PC-3 (cell line): ENCODE results near the gene PLXDC1.

Source experiments
- EZH2 ChIP-seq: fragments of 300-600 bp; sonication (generic); IDR thresholded peaks from one replicate; pipeline ENCODE4 v1.6.1; 2017; ENCODE audit warnings: antibody characterized with exemption, mild to moderate bottlenecking, low read length; ENCODE audit not compliant: unreplicated experiment
- EZH2phosphoT487 ChIP-seq: fragments of 300-600 bp; sonication (generic); IDR thresholded peaks from 2 replicates; pipeline ENCODE4 v1.6.1; 2018; ENCODE audit warnings: mild to moderate bottlenecking, antibody characterized with exemption, low read length, borderline replicate concordance
- TF ChIP-seq, protein P1 (sequence below): fragments of 300-600 bp; sonication (generic); conservative IDR thresholded peaks from 2 replicates; pipeline ENCODE4 v1.5.1; 2017; ENCODE audit warnings: antibody characterized with exemption, low read depth, mild to moderate bottlenecking, low read length

DNA sequence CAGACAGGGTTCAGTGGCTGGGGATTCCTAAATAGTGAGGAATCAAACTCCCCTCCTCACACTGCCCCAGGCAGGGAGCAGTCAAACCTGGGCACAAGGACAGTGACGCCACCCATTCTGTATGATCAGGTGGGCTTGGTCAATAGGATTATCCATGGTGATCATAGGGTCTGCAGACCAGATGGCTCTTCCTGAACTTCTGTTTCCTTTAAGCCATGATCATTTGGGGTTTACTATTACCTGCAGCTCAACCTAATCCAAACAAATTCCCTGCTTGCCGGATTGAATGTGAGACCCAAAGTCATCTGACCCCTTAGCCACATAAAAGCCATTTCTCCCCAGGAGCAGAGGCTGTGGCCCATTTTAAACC is 54.3 kb downstream of the PLXDC1 start:
- TF ChIP-seq, protein P1, sequence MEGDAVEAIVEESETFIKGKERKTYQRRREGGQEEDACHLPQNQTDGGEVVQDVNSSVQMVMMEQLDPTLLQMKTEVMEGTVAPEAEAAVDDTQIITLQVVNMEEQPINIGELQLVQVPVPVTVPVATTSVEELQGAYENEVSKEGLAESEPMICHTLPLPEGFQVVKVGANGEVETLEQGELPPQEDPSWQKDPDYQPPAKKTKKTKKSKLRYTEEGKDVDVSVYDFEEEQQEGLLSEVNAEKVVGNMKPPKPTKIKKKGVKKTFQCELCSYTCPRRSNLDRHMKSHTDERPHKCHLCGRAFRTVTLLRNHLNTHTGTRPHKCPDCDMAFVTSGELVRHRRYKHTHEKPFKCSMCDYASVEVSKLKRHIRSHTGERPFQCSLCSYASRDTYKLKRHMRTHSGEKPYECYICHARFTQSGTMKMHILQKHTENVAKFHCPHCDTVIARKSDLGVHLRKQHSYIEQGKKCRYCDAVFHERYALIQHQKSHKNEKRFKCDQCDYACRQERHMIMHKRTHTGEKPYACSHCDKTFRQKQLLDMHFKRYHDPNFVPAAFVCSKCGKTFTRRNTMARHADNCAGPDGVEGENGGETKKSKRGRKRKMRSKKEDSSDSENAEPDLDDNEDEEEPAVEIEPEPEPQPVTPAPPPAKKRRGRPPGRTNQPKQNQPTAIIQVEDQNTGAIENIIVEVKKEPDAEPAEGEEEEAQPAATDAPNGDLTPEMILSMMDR, result no peak
- no peak for TF ChIP-seq EZH2
- no peak for TF ChIP-seq EZH2phosphoT487
